ENCODE measurements around the gene SIGLEC6. TPM values are rescaled to one million over a fixed set of nuclear protein-coding genes. Genes with fewer than 3 reads are reported as not detected.
A peak's percentile ranks its signal among the peaks of the same experiment; 100 is the strongest.

Gene SIGLEC6
- 6.6 TPM for total RNA-seq

GRCh38 chr19:51531349-51532315 is at the start of gene SIGLEC6:
Gene SIGLEC6, minus strand, starts transcription at chr19:51531670. Its CDS starts 22 bp downstream, at chr19:51531648.
- Histone ChIP-seq H3K9me3 (peaks cover 0 to 15% of the 10 kb centered on the region in 2 donors), H3K36me3 (no peaks in the 10 kb centered on the region), H3K27me3 (no peaks in the 10 kb centered on the region), H3K27ac (no peak within 1 kb of the TSS), H3K4me1 (no peaks in the 10 kb centered on the region), H3K4me3 (no peak within 1 kb of the TSS)
- no peak for TF ChIP-seq CTCF (IDR thresholded peaks at IDR 0.05)
- intact Hi-C loops (cut with DNase I): no loop called here
- DNase-seq (ENCODE audit: low spot score in 2 of 2): peak; percentile 44 to 77

DNA sequence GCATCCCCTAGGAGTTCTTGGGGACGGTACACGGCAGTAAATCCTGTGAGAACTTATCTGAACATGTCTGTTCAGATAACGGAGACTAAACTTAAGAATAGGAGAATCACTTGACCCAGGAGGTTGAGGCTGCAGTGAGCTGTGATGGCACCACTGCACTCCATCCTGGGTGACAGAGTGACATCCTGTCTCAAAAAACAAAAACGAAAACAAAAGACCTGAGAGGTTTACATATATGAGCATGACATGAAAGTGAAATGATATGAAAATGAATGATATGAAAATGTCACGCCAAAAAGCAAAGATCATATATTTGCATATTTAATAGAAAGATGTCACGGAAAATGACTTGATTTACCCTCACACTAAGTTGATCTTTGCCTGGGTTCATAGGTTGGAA is 45.4 kb upstream of the SIGLEC6 start:
- intact Hi-C loops (cut with DNase I): no loop called here
- Histone ChIP-seq H3K36me3 (peaks cover 23 to 65% of the 10 kb centered on the region in 2 donors), H3K4me3 (no peak overlapping the region), H3K4me1 (peaks cover 0 to 9% of the 10 kb centered on the region in 2 donors), H3K9me3 (no peaks in the 10 kb centered on the region), H3K27me3 (no peaks in the 10 kb centered on the region), H3K27ac (no peak overlapping the region)
- DNase-seq (ENCODE audit: low spot score in 2 of 2): no peak
- no peak for TF ChIP-seq CTCF (IDR thresholded peaks at IDR 0.05)

DNA sequence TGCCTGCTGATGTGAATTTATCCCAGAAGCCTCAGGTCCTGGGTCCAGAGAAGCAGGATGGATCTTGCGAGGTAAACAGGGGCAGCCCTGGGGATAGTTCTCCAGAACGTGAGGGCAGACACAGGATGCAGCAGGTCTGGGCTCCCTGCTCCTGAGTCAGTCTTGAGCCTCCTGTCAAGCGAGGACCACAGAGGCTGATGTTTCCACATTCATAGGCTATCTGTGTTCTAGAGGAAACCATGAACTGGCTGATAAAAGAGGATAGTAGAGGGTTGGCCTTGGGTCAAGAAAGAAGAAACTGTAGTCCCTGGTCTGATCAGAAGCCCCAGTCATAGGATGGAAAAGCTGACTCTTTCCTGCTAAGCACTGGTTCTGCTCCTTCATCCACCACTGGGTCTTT is 41.9 kb upstream of the SIGLEC6 start:
- H3K27me3 ChIP-seq: no peaks in the 10 kb centered on the region
- peaks cover 0 to 12% of the 10 kb centered on the region in 2 donors for H3K4me1 ChIP-seq
- H3K27ac ChIP-seq: no peak overlapping the region
- intact Hi-C loops (cut with DNase I): loop anchor here (5.0 kb wide), 2 partner anchors 181 to 466 kb away; partner anchors contain the start of genes C19orf84 and CTU1
- no peak for DNase-seq (ENCODE audit: low spot score in 2 of 2)
- peaks cover 15 to 38% of the 10 kb centered on the region in 2 donors for H3K36me3 ChIP-seq
- TF ChIP-seq CTCF (IDR thresholded peaks at IDR 0.05): no peak
- H3K4me3 ChIP-seq: no peak overlapping the region
- no peaks in the 10 kb centered on the region for H3K9me3 ChIP-seq

DNA sequence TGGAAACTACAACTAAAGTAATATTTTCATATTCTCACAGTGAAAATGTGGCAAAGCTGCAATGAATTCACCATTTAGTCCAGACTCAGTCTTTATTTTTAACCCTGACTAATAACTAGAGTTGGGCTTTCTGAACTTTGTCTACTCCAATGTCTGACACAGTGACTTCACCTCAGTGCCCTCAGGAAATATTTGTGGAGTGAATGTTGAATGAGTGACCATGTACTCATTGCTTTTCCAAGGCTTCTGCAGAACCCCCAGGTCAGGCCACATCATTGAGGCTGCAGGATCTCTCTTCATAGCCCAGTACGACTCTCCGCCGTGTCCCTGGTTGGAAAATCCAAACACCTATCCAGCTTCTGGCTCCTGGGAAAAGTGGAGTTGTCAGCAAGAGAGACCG is 41.4 kb upstream of the SIGLEC6 start:
- intact Hi-C loops (cut with DNase I): loop anchor here (5.0 kb wide), 2 partner anchors 181 to 466 kb away; partner anchors contain the start of genes C19orf84 and CTU1
- peak overlapping the region in 1 of 2 donors; percentile 3 for H3K4me3 ChIP-seq
- DNase-seq (ENCODE audit: low spot score in 2 of 2): no peak
- no peak for TF ChIP-seq CTCF (IDR thresholded peaks at IDR 0.05)
- peaks cover 11 to 34% of the 10 kb centered on the region in 2 donors for H3K36me3 ChIP-seq
- H3K27me3 ChIP-seq: no peaks in the 10 kb centered on the region
- H3K4me1 ChIP-seq: peaks cover 0 to 12% of the 10 kb centered on the region in 2 donors
- no peaks in the 10 kb centered on the region for H3K9me3 ChIP-seq
- H3K27ac ChIP-seq: no peak overlapping the region

DNA sequence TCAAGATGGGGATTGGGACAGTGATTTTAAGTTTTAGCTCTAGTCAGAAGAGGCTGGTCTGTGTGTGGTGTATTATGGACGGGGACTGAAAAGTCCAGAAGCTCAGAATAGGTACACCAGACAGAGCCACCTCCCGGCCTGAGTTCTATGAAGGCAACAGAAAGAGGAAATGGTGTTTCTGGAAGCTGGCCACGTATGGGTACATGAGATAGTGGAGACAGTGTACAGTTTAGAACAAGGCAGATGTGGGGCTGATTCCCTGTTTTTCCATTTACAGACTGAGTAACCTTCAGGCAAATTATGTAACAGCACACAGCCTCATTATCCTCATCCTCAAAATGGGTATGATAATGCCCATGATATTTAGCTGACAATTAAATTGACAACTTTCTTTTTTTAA is 40.9 kb upstream of the SIGLEC6 start:
- DNase-seq (ENCODE audit: low spot score in 2 of 2): no peak
- peak overlapping the region in 1 of 2 donors; percentile 94 for H3K4me3 ChIP-seq
- H3K4me1 ChIP-seq: peaks cover 0 to 12% of the 10 kb centered on the region in 2 donors
- H3K27me3 ChIP-seq: no peaks in the 10 kb centered on the region
- H3K27ac ChIP-seq: no peak overlapping the region
- no peaks in the 10 kb centered on the region for H3K9me3 ChIP-seq
- TF ChIP-seq CTCF (IDR thresholded peaks at IDR 0.05): no peak
- H3K36me3 ChIP-seq: peaks cover 10 to 32% of the 10 kb centered on the region in 2 donors
- intact Hi-C loops (cut with DNase I): loop anchor here (5.0 kb wide), 2 partner anchors 180 to 465 kb away; partner anchors contain the start of genes C19orf84 and CTU1

Data from ascending aorta (tissue), 2 donors.